Stimulated activated CD8-positive, alpha-beta memory T cell treated with anti-CD3 and anti-CD28 coated beads, Interleukin-4, amount 100 ng/mL, for 24 hours (primary cell): ENCODE data around the gene NEBL.
"Not testable (repeated sequence)": the region's sequence is repeated elsewhere in the genome, so short reads cannot be mapped to it uniquely, and the experiment has no call there.

Source experiments
- DNase-seq: peaks from one replicate; pipeline ENCODE4 v3.0.0-alpha.2; 2020; ENCODE audit warnings: low read depth

The NEBL gene

GRCh38 chr10:20897146-20897825 is at the start of gene NEBL:
Gene NEBL (minus strand): TSS chr10:20897311. CDS start chr10:20897205, 106 bp downstream.
- DNase-seq = no peak

GRCh38 chr10:20945546-20946332 is 48.6 kb upstream of the NEBL start:
- no peak for DNase-seq

- no peak for DNase-seq
These were observed 47.8 kb upstream of the NEBL start for GRCh38 chr10:20944789-20945502.

- DNase-seq = not testable (repeated sequence)
These were observed 42.3 kb upstream of the NEBL start for GRCh38 chr10:20939414-20939813.

- no peak for DNase-seq
These were observed 39.3 kb upstream of the NEBL start for GRCh38 chr10:20936396-20936795.

- no peak for DNase-seq
These were observed 38.8 kb upstream of the NEBL start for GRCh38 chr10:20935931-20936330.

- DNase-seq = no peak
These were observed 38.2 kb upstream of the NEBL start for GRCh38 chr10:20935301-20935700.

- no peak for DNase-seq
These were observed 36.6 kb upstream of the NEBL start for GRCh38 chr10:20933705-20934104.

GRCh38 chr10:20932606-20933126 is 35.6 kb upstream of the NEBL start:
- DNase-seq = no peak

GRCh38 chr10:20931156-20931795 is 34.2 kb upstream of the NEBL start:
- no peak for DNase-seq

GRCh38 chr10:20927456-20927855 is 30.3 kb upstream of the NEBL start:
- no peak for DNase-seq

GRCh38 chr10:20922451-20922850 is 25.3 kb upstream of the NEBL start:
- no peak for DNase-seq

GRCh38 chr10:20922033-20922432 is 24.9 kb upstream of the NEBL start:
- DNase-seq = no peak

GRCh38 chr10:20920061-20920460 is 22.9 kb upstream of the NEBL start:
- DNase-seq = no peak

GRCh38 chr10:20919481-20919880 is 22.4 kb upstream of the NEBL start:
- DNase-seq = no peak

- DNase-seq = no peak
These were observed 19.9 kb upstream of the NEBL start for GRCh38 chr10:20916976-20917375.

- no peak for DNase-seq
These were observed 15.9 kb upstream of the NEBL start for GRCh38 chr10:20912969-20913368.

- no peak for DNase-seq
These were observed 14.5 kb upstream of the NEBL start for GRCh38 chr10:20911626-20912025.

GRCh38 chr10:20909801-20910200 is 12.7 kb upstream of the NEBL start:
- DNase-seq = no peak

- no peak for DNase-seq
These were observed 11.3 kb upstream of the NEBL start for GRCh38 chr10:20908391-20908790.

GRCh38 chr10:20903635-20904390 is 6.7 kb upstream of the NEBL start:
- no peak for DNase-seq
